ENCODE measurements around the gene OR51E2. TPM values are rescaled to one million over a fixed set of nuclear protein-coding genes. Genes with fewer than 3 reads are reported as not detected.
A peak's percentile ranks its signal among the peaks of the same experiment; 100 is the strongest.

OR51E2 gene
- not detected for total RNA-seq
- not detected for polyA plus RNA-seq (2013, experiment 1 of 2)
- polyA plus RNA-seq (2013, experiment 2 of 2), result not detected
- long read RNA-seq, experiment 1, result 0 reads
- long read RNA-seq, experiment 2, result 0 reads
- long read RNA-seq, experiment 3, result 0 reads
- long read RNA-seq, experiment 4, result 0 reads

GRCh38 chr11:4697585-4697984 lies at the start of gene OR51E2:
Gene OR51E2 (minus strand): TSS chr11:4697853. CDS start chr11:4682711, 15,142 bp downstream.
- H3K4me3 Mint-ChIP-seq, result no peak within 1 kb of the TSS
- H3K4me1 Mint-ChIP-seq, result no peaks in the 10 kb centered on the region
- Histone ChIP-seq H3K4me3 (ENCODE audit: low read length) (no peak within 1 kb of the TSS), H3K27me3 (ENCODE audit: control insufficient read depth, insufficient read depth, low read length, poor library complexity, severe bottlenecking) (no peaks in the 10 kb centered on the region), H3K9me3 (ENCODE audit: control insufficient read depth, low read length) (peaks cover 7% of the 10 kb centered on the region), H3K27ac (ENCODE audit: low read depth, low read length) (no peak within 1 kb of the TSS), H3K9ac (ENCODE audit: extremely low read depth, low read length, poor library complexity, severe bottlenecking) (no peak within 1 kb of the TSS), H3K4me1 (ENCODE audit: control insufficient read depth, insufficient read depth, low read length) (peaks cover 4% of the 10 kb centered on the region), H3K36me3 (ENCODE audit: control insufficient read depth, insufficient read depth, low read length) (no peaks in the 10 kb centered on the region)
- no peaks in the 10 kb centered on the region for H3K27me3 Mint-ChIP-seq (ENCODE audit: insufficient read depth)
- peak; percentile 11 for TF ChIP-seq CTCF (conservative IDR thresholded peaks at IDR 0.05)
- WGBS, 2 experiments (ENCODE audit: insufficient coverage in 1 of 2, insufficient read length in 1 of 2), result 87 to 100% methylated on average over 1 to 3 of the region's 3 CpGs
- no peak within 1 kb of the TSS for H3K27ac Mint-ChIP-seq
- H3K36me3 Mint-ChIP-seq (ENCODE audit: low read depth), result no peaks in the 10 kb centered on the region
- H3K9me3 Mint-ChIP-seq, result no peaks in the 10 kb centered on the region
- DNase-seq, result peak; percentile 61

GRCh38 chr11:4740735-4741134 lies 43.1 kb upstream of the OR51E2 start:
- Histone ChIP-seq H3K9ac (ENCODE audit: extremely low read depth, low read length, poor library complexity, severe bottlenecking) (no peak overlapping the region), H3K4me1 (ENCODE audit: control insufficient read depth, insufficient read depth, low read length) (no peaks in the 10 kb centered on the region), H3K4me3 (ENCODE audit: low read length) (no peak overlapping the region), H3K9me3 (ENCODE audit: control insufficient read depth, low read length) (no peaks in the 10 kb centered on the region), H3K27ac (ENCODE audit: low read depth, low read length) (no peak overlapping the region), H3K36me3 (ENCODE audit: control insufficient read depth, insufficient read depth, low read length) (no peaks in the 10 kb centered on the region), H3K27me3 (ENCODE audit: control insufficient read depth, insufficient read depth, low read length, poor library complexity, severe bottlenecking) (no peaks in the 10 kb centered on the region)
- no peaks in the 10 kb centered on the region for H3K36me3 Mint-ChIP-seq (ENCODE audit: low read depth)
- no peaks in the 10 kb centered on the region for H3K4me1 Mint-ChIP-seq
- no peak overlapping the region for H3K4me3 Mint-ChIP-seq
- no peak for TF ChIP-seq CTCF (conservative IDR thresholded peaks at IDR 0.05)
- DNase-seq, result no peak
- no peaks in the 10 kb centered on the region for H3K9me3 Mint-ChIP-seq
- H3K27ac Mint-ChIP-seq, result no peak overlapping the region
- 84 to 100% methylated on average over 2 of the region's 2 CpGs for WGBS, 2 experiments (ENCODE audit: insufficient coverage in 1 of 2, insufficient read length in 1 of 2)
- H3K27me3 Mint-ChIP-seq (ENCODE audit: insufficient read depth), result no peaks in the 10 kb centered on the region

GRCh38 chr11:4727171-4727570 lies 29.5 kb upstream of the OR51E2 start:
- H3K4me3 ChIP-seq (ENCODE audit: low read length), result no peak overlapping the region

More at GRCh38 chr11:4727171-4727570, 29.5 kb upstream of the OR51E2 start:
- Mint-ChIP-seq H3K36me3 (ENCODE audit: low read depth) (no peaks in the 10 kb centered on the region), H3K9me3 (no peaks in the 10 kb centered on the region), H3K4me3 (no peak overlapping the region), H3K27me3 (ENCODE audit: insufficient read depth) (no peaks in the 10 kb centered on the region), H3K4me1 (no peaks in the 10 kb centered on the region), H3K27ac (no peak overlapping the region)
- no peaks in the 10 kb centered on the region for H3K36me3 ChIP-seq (ENCODE audit: control insufficient read depth, insufficient read depth, low read length)
- H3K27me3 ChIP-seq (ENCODE audit: control insufficient read depth, insufficient read depth, low read length, poor library complexity, severe bottlenecking), result no peaks in the 10 kb centered on the region
- H3K9ac ChIP-seq (ENCODE audit: extremely low read depth, low read length, poor library complexity, severe bottlenecking), result no peak overlapping the region
- H3K27ac ChIP-seq (ENCODE audit: low read depth, low read length), result no peak overlapping the region
- no peaks in the 10 kb centered on the region for H3K4me1 ChIP-seq (ENCODE audit: control insufficient read depth, insufficient read depth, low read length)
- TF ChIP-seq CTCF (conservative IDR thresholded peaks at IDR 0.05), result no peak
- no peak for DNase-seq
- WGBS, 2 experiments (ENCODE audit: insufficient coverage in 1 of 2, insufficient read length in 1 of 2), result 80 to 97% methylated on average over 1 to 2 of the region's 2 CpGs
- no peaks in the 10 kb centered on the region for H3K9me3 ChIP-seq (ENCODE audit: control insufficient read depth, low read length)

Measured in endodermal cell (in vitro differentiated cells).